Right atrium auricular region (tissue), 2 donors: Measurements from ENCODE around the gene NPFFR1. TPM values are rescaled to one million over a fixed set of nuclear protein-coding genes. Genes with fewer than 3 reads are reported as not detected.
"Not testable (repeated sequence)": the region's sequence is repeated elsewhere in the genome, so short reads cannot be mapped to it uniquely, and the experiment has no call there.

ENCODE experiments used
- DNase-seq: peaks from one replicate; pipeline ENCODE4 v3.0.0-alpha.2; 2019; ENCODE audit warnings: low spot score
- H3K27ac ChIP-seq, 2 donors: fragments of 200-600 bp; sonication (generic); 1 replicate in 1 of 2; 2 replicates in 1 of 2; pipeline ENCODE4 v1.5.1; 2016 to 2019
- H3K27me3 ChIP-seq, 2 donors: fragments of 200-600 bp; sonication (generic); one replicate each; pipeline versions ENCODE4 v1.5.1 to v1.6.0; 2017 to 2019
- H3K36me3 ChIP-seq: fragments of 200-600 bp; sonication (generic); one replicate; pipeline ENCODE4 v1.5.1; 2016
- H3K4me1 ChIP-seq, 2 donors: fragments of 200-600 bp; sonication (generic); one replicate each; pipeline versions ENCODE4 v1.5.1 to v1.6.0; 2017 to 2019
- H3K4me3 ChIP-seq, 2 donors: fragments of 200-600 bp; sonication (generic); 1 replicate in 1 of 2; 2 replicates in 1 of 2; pipeline ENCODE4 v1.5.1; 2017 to 2019; ENCODE audit warnings: mild to moderate bottlenecking in 1 of 2, moderate library complexity in 1 of 2
- H3K9me3 ChIP-seq, 2 donors: fragments of 200-600 bp; sonication (generic); one replicate each; pipeline ENCODE4 v1.5.1; 2019
- total RNA-seq, 2 donors: library from RNA; depleted of rRNA; stranded (reverse); fragments of >200 nt; gene quantifications; one replicate each; pipeline ENCODE4 v1.1.0, GENCODE V29; 2016
- TF ChIP-seq, protein P1 (sequence below), 2 donors: fragments of 200-600 bp; sonication (generic); IDR thresholded peaks; one replicate each; pipeline ENCODE4 v1.5.1; 2019; ENCODE audit warnings: antibody characterized with exemption in 2 of 2

NPFFR1 gene
- total RNA-seq, 2 donors from 2014 or later: 0.47 TPM; not detected in 1

GRCh38 chr10:70228491-70228890 lies 55.3 kb downstream of the NPFFR1 start:
- DNase-seq: no peak
- TF ChIP-seq, protein P1, sequence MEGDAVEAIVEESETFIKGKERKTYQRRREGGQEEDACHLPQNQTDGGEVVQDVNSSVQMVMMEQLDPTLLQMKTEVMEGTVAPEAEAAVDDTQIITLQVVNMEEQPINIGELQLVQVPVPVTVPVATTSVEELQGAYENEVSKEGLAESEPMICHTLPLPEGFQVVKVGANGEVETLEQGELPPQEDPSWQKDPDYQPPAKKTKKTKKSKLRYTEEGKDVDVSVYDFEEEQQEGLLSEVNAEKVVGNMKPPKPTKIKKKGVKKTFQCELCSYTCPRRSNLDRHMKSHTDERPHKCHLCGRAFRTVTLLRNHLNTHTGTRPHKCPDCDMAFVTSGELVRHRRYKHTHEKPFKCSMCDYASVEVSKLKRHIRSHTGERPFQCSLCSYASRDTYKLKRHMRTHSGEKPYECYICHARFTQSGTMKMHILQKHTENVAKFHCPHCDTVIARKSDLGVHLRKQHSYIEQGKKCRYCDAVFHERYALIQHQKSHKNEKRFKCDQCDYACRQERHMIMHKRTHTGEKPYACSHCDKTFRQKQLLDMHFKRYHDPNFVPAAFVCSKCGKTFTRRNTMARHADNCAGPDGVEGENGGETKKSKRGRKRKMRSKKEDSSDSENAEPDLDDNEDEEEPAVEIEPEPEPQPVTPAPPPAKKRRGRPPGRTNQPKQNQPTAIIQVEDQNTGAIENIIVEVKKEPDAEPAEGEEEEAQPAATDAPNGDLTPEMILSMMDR (IDR thresholded peaks at IDR 0.05): no peak
- Histone ChIP-seq H3K27ac (no peak overlapping the region), H3K27me3 (no peaks in the 10 kb centered on the region), H3K4me3 (no peak overlapping the region), H3K4me1 (peaks cover 0 to 23% of the 10 kb centered on the region in 2 donors), H3K36me3 (peaks cover 6% of the 10 kb centered on the region), H3K9me3 (no peaks in the 10 kb centered on the region)

GRCh38 chr10:70227548-70228320 lies 56.1 kb downstream of the NPFFR1 start:
- Histone ChIP-seq H3K27ac (no peak overlapping the region), H3K4me1 (peaks cover 0 to 22% of the 10 kb centered on the region in 2 donors), H3K27me3 (no peaks in the 10 kb centered on the region), H3K9me3 (no peaks in the 10 kb centered on the region), H3K4me3 (no peak overlapping the region), H3K36me3 (peaks cover 6% of the 10 kb centered on the region)
- DNase-seq: no peak
- TF ChIP-seq, protein P1 (IDR thresholded peaks at IDR 0.05): no peak

DNA sequence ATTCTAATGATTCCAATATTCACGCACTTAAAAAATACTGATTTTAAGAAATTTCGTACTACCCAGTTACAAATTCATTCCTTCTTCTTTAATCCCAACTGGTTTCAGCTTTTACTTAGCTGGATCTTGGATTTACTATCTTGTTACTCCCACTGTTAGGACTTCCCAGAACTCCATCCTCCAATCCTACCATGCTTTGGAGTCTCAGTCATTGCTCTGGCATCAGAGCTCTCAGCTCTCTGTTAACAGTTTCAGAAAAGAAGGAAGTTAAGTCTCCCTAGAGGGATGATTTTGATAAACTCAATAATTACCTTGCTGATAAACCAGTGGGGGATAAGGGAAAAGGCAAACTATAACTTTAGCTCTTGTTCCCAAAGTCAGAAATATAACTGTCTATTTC lies 60.1 kb downstream of the NPFFR1 start:
- no peak overlapping the region for H3K4me3 ChIP-seq
- H3K9me3 ChIP-seq: no peaks in the 10 kb centered on the region
- TF ChIP-seq, protein P1 (IDR thresholded peaks at IDR 0.05): no peak
- no peak for DNase-seq
- no peak overlapping the region for H3K27ac ChIP-seq
- no peaks in the 10 kb centered on the region for H3K27me3 ChIP-seq
- H3K36me3 ChIP-seq: no peaks in the 10 kb centered on the region
- H3K4me1 ChIP-seq: peaks cover 0 to 14% of the 10 kb centered on the region in 2 donors

- not testable (repeated sequence) for H3K4me1 ChIP-seq, H3K27ac ChIP-seq
Observed at GRCh38 chr10:70222811-70223447, 60.9 kb downstream of the NPFFR1 start.

GRCh38 chr10:70222340-70222794 lies 61.4 kb downstream of the NPFFR1 start:
- Histone ChIP-seq H3K9me3 (no peaks in the 10 kb centered on the region), H3K27me3 (no peaks in the 10 kb centered on the region), H3K36me3 (peaks cover 7% of the 10 kb centered on the region), H3K4me3 (no peak overlapping the region), H3K27ac (no peak overlapping the region), H3K4me1 (peaks cover 0 to 5% of the 10 kb centered on the region in 2 donors)
- TF ChIP-seq, protein P1 (IDR thresholded peaks at IDR 0.05): no peak
- no peak for DNase-seq

More at GRCh38 chr10:70222811-70223447, 60.9 kb downstream of the NPFFR1 start:
- H3K9me3 ChIP-seq, H3K4me3 ChIP-seq, DNase-seq, H3K36me3 ChIP-seq, H3K27me3 ChIP-seq: not testable (repeated sequence)

DNA sequence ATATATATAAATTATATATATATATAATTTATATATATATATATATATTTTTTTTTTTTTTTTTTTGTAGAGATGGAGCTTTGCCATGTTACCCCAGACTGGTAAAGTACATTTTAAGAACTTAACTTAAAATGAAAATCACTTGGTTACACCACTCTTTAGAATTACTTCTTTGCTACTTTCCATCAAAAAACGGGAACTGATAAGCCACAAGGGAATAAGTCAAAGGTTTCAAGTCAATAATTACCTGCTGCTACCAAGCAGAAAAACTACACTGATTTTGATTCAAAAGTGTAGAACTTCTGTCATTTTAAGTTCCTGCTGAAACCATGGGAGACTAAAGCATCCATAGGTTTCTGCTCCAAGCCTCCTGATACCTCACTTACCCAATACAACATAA lies 62.8 kb downstream of the NPFFR1 start:
- no peak overlapping the region for H3K4me3 ChIP-seq
- peak overlapping the region in 1 of 2 donors; percentile 4 for H3K27ac ChIP-seq
- TF ChIP-seq, protein P1 (IDR thresholded peaks at IDR 0.05): no peak
- peaks cover 0 to 5% of the 10 kb centered on the region in 2 donors for H3K4me1 ChIP-seq
- DNase-seq: no peak
- no peaks in the 10 kb centered on the region for H3K27me3 ChIP-seq
- H3K9me3 ChIP-seq: no peaks in the 10 kb centered on the region
- H3K36me3 ChIP-seq: peaks cover 11% of the 10 kb centered on the region
